C4-2B (cell line): Measurements from ENCODE around the gene UBASH3B.

ENCODE experiments used
- H3K27ac ChIP-seq: fragments of 450-650 bp; 2 replicates; pipeline ENCODE4 v1.5.1; 2017
- ZFX ChIP-seq: fragments of 450-650 bp; IDR thresholded peaks from 2 replicates; pipeline ENCODE4 v1.6.1; 2017
- TF ChIP-seq, protein P1 (sequence below): fragments of 450-650 bp; conservative IDR thresholded peaks from 2 replicates; pipeline ENCODE4 v1.5.1; 2017; ENCODE audit warnings: mild to moderate bottlenecking

The UBASH3B gene

DNA sequence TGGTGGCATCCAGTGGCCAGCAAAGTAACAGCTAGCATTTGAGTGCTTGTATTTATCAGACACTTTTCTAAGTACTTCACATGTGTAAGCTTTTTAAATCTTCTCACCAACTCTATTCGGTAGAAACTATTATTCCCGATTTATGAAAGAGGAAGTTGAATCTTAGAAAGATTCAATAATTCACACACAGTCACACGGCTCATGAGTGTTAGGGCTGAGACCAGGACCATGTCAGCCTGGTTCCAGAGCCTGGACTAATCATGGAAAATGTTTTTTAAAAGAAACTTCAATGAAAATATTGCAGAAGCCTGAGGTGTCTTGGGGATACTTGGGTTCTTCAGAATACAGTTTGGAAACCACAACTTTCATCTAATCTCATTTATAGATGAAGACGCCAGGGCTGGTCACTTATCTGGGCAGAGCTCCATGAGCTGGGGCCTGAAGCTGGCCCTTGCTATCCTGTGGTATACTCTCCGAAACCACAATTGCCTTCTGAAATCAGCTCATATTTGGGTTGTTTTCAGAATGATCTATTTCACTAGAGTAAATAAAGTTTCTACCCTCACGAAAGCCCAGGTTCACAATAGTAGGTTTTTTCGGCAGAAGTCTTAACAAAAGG is 178.4 kb downstream of the UBASH3B start:
- no peak overlapping the region for H3K27ac ChIP-seq
- no peak for TF ChIP-seq ZFX
- TF ChIP-seq, protein P1, sequence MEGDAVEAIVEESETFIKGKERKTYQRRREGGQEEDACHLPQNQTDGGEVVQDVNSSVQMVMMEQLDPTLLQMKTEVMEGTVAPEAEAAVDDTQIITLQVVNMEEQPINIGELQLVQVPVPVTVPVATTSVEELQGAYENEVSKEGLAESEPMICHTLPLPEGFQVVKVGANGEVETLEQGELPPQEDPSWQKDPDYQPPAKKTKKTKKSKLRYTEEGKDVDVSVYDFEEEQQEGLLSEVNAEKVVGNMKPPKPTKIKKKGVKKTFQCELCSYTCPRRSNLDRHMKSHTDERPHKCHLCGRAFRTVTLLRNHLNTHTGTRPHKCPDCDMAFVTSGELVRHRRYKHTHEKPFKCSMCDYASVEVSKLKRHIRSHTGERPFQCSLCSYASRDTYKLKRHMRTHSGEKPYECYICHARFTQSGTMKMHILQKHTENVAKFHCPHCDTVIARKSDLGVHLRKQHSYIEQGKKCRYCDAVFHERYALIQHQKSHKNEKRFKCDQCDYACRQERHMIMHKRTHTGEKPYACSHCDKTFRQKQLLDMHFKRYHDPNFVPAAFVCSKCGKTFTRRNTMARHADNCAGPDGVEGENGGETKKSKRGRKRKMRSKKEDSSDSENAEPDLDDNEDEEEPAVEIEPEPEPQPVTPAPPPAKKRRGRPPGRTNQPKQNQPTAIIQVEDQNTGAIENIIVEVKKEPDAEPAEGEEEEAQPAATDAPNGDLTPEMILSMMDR = no peak

DNA sequence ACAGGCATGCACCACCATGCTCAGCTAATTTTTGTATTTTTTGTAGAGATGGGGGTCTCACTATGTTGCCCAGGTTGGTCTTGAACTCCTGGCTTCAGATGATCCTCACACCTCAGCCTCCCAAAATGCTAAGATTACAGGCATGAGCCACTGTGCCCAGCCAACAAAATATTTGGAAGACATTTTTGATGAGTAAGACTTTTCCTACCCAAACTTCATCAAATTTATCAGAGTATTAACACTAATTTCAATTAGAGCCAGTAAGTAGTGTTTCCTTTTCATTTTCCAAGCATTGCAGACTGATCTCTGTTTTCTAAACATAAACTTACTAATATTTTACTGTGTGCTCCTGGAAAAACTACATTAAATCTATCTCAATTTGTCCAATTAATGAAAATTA is 181.4 kb downstream of the UBASH3B start:
- TF ChIP-seq, protein P1 = no peak
- TF ChIP-seq ZFX = no peak
- no peak overlapping the region for H3K27ac ChIP-seq

DNA sequence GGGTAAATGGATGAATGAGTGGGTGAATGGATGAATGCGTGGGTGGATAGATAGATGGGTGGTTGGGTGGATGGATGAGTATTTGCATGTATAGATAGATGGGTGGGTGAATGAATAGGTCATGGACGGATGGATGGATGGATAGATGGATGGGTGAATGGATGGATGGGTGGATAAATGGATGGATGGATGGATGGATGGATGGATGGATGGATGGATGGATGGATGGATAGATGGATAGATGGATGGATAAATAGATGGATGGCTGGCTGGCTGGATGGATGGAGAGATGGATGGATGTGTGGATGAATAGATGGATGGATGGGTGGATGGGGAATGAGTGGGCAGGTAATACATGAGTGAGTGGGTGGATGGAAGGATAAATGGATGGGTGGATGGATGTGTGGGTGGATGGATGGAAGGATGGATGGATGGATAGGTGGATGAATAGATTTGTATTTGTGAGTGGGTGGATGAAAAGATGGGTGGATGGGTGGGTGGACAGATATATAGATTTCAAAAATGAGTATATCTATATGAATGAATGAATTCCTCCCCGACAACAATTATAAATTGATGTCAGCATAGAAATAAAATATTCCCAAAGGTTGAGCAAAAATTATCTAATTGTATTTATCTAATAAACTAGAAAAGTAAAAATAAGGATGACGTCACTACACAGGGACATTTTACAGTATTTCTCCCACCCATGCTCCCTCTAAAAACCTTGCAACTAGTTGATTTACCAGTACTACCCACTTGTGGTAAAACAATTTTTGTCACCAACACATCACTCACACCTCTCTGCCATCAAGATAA is 182.2 kb downstream of the UBASH3B start:
- H3K27ac ChIP-seq = no peak overlapping the region
- TF ChIP-seq ZFX = no peak
- TF ChIP-seq, protein P1 = no peak

DNA sequence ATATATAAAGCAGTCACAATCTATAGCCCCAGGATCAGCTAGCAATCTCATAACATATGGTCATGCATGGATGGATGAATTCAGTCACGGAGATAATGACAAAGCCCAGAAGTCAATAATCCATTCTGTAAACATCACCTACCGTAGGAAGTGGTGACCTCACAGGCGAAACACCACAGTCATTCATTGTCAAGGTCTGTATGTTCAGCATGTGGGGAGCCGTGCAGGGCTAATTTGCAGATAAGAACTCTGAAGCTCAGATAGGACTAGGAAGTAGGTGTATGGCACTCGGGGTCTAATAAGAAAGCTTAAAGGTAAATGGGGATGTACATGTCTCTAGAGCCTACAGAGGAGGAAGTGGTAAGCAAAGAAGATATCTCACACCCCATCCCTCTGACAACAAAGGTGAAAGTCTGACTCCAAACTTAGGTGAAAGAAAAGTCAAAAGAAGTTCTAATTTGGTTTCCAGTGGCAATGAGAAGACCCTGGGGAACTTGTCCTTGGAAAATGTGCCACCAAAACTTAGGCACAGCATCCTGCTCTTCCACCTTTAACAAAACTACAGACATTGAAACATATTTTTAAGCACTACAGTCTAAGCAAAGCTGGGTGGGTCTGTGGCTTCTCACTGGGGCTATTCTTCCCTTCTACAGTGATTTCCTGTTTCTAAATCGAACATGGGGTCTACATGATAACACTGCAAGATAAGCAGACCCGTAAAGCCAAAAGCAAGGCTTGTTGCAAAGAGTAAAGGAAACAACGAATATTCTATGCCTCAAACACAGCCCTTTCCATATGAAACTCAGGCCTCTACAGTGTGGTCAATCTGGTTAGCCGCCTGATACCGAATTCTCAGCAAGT is 188.0 kb downstream of the UBASH3B start:
- TF ChIP-seq ZFX = no peak
- TF ChIP-seq, protein P1 = no peak
- H3K27ac ChIP-seq = no peak overlapping the region

DNA sequence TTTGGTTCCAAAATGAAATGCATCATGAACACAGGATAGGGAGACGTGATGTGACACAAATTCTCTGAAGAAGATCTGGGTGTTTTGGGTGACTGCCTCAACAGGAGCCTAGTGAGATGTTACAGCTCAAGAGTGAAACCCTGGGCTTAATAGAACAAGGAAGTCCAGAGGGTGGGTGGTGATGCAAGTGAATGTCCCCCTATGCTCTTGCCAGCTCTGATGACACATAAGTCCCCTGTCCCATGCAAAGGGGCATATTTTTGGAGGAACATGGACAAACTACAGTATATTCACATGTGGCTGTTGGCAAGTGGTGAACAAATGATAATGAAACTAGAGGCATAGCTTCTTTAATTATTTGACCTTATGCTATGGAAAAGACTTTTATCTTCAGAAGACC is 191.9 kb downstream of the UBASH3B start:
- H3K27ac ChIP-seq = no peak overlapping the region
- TF ChIP-seq ZFX = no peak
- TF ChIP-seq, protein P1 = no peak

DNA sequence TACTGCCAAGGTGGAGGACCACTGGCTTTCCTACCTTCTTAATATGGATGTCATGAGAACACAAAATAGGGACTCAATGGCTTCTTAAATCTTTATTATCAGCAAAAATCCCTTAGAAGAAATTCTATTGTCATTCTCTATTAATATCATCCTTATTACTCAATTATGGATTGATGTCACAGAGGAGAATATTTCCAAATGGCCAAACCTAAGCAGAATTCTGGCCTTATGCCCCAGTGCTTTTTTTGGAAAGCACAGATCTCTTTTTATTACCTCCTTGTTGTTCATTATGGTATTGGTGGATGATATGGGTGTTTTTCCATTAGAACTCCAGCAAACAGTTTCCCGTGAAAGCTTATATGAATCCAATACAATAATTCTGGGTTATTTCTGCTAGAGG is 192.7 kb downstream of the UBASH3B start:
- TF ChIP-seq, protein P1 = no peak
- no peak for TF ChIP-seq ZFX
- H3K27ac ChIP-seq = no peak overlapping the region
